NCI-H345 (cell line): ENCODE results near the gene S100A7.
"Not testable (repeated sequence)": the region's sequence is repeated elsewhere in the genome, so short reads cannot be mapped to it uniquely, and the experiment has no call there.

Experiments used
- DNase-seq: peaks from one replicate; lab custom pipeline; 2025; lab: John Stamatoyannopoulos, UW

The S100A7 gene

DNA sequence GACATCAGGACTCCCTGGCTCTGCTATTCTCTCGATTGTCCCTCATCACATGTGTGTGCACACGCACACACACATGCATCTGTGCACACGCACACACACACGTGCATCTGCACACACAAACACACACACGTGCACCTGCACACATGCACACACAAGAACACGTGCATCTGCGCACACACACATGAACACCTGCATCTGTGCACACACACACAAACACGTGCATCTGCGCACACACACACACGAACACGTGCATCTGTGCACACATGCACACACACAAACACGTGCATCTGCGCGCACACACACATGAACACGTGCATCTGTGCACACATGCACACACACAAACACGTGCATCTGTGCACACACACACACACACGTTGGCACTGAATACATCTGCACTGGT is 29.4 kb downstream of the S100A7 start:
- DNase-seq, result no peak

DNA sequence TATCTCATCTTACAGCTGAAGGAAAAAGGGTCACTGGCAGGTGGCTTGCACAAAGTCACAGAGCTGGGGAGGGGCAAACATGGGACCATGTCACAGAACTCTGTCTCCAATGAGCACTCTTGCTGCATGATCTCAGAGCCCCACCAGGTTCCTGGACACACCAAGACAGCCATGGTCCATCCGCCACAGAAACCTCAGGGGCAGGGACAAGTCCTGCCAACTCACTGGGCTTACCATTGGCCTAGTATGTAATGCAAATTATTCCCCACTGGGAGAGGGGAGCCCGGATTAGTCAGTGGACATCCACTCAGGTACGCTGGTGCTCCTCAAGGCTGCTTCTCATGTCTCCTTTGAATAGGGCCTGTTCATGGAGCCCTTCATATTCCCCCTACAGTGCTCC is 29.9 kb downstream of the S100A7 start:
- peak; percentile 22 for DNase-seq

DNA sequence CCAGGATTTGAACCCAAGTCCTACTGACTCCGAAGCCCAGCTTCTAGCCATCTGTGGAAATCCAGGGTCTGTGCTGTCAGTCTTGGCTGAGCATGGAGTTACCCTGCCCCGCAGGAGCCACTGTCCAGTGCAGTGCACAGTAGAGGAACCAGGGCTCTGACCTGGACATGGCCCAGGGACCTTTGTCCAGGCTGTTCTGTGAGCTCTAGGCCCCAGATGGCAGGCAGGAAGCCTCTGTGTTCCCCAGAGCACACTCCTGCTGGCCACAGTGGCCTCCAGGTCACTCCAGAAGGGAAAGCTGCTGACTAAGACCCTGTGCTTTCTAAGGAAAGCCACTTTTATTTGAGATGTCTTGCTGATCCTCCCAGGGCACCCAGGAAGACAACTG is 30.3 kb downstream of the S100A7 start:
- DNase-seq, result no peak

DNA sequence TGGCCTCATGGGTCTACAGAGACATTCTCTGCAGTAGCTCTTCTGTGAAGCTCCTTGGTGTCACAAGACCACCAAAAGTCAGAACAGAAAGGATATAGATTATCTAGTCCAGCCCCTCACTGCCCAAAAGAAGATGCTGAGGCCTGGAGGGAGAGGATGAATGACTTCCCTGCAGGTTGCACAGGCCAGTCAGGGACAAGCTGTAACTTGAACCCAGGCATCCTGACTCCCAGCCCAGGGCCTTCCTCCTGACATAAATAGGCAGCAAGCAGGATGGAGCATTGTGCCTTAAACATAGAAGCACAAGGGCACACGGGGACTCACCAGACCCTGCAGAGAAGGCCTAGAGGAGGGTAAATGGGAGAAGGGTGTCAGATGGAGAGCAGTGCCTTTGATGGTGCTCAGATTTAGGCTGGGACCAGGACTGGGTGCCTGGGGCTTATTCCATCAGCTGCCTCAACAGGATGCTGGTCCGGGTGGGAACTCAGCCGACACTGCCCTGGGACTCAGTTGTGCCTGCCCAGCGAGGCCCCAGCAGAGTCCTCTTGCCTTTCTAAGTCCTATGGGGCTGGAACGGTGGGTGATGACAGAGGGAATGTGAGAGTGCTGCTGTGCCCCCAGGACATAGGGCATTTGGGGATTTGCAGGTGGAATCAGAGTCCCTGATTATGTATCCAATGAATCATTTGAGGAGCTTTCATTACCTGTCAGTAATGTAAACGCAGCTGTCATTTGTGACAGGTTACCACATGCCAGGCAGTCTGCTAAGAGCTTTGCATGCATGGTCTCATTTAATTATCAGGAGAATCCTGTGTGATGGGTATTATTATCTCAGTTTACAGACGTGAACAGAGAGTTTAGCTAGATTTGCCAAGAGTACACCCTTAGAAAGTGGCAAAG is 30.9 kb downstream of the S100A7 start:
- DNase-seq, result peak; percentile 95

DNA sequence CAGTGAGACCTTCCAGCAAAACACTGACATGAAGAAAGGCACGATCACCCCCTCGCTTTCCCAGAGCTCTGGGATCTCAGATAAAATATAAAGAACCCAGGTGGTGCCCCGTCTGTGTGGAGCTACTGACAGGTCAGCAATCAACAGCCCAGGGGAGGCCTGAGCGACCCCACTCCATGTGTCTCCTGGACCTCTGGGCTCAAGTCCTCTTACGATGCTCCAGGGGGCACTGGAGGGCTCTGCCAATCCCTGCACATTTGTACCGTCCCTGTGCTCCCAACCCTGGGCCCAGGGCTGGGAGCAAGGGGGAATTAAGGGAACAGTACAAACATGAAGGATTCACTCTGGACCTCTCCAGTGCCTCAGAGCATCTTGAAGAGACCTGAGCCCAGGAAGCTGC is 31.7 kb downstream of the S100A7 start:
- DNase-seq, result peak; percentile 35

- DNase-seq, result no peak
Measured at GRCh38 chr1:153428073-153428638, 32.3 kb downstream of the S100A7 start.

GRCh38 chr1:153426809-153427208 is 33.6 kb downstream of the S100A7 start:
- DNase-seq, result no peak

DNA sequence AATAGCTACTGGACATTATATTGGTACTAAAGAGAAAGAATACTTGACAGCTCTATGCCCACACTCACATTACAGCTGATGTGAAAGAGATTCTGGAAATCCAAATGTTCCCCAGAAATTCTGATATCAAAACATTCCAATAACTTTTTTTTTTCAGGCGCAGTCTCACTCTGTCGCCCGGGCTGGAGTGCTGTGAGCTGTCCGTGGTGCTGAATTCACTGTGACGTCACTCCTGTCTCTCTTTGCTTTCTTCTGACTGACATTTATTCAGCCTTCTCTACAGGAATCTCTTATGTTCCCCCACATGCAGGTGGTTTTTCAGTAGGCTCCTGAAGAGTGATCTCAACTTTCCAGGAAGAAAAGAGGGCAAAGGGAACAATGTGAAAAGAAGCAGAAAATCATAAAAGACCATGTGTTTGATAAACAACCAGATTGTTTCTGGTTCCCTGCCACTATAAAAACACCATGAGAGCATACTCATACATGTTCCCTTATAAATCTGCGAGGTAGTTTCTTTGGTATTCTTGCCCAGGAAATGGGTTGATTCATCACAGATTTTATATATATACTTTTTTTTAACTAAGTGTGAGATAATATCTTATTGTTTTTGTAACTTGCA is 37.9 kb downstream of the S100A7 start:
- no peak for DNase-seq

DNA sequence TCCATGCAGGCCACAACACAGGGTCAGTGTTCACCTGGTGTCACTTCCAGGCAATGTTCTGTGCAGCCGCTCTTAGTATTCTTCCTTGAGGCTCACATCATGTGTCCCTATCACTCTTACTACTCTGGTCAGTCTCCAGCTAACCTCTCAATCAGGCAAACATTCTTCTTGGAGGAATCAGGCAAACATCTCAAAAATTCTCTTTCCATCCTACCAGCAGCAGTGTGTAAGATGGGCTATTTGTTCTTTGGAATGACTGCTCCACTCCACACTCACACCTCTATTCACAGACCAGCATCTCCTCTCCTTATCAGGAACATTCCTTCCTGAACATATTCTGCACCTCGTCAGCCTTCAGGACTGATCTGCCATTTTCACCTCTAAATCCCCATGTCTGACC is 40.1 kb downstream of the S100A7 start:
- DNase-seq, result no peak

DNA sequence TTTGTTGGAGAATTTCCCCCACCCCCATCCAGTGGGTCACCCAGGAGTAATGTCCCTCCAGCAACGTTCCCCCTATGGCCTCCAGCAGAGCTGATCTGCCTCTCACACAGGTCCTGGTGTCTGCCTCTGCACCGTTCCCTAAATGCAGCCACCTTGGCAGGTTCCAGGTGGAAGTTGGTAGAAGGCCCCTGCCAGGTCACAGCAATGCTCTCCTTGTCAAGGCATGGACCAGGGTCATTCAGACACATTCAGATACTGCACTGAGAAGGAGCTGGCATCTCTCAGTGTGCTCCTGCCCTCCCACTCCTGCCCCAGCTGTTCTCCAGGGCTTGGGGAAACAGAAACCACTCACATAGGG is 41.0 kb downstream of the S100A7 start:
- DNase-seq, result not testable (repeated sequence)

GRCh38 chr1:153418758-153419435 is 41.6 kb downstream of the S100A7 start:
- not testable (repeated sequence) for DNase-seq

DNA sequence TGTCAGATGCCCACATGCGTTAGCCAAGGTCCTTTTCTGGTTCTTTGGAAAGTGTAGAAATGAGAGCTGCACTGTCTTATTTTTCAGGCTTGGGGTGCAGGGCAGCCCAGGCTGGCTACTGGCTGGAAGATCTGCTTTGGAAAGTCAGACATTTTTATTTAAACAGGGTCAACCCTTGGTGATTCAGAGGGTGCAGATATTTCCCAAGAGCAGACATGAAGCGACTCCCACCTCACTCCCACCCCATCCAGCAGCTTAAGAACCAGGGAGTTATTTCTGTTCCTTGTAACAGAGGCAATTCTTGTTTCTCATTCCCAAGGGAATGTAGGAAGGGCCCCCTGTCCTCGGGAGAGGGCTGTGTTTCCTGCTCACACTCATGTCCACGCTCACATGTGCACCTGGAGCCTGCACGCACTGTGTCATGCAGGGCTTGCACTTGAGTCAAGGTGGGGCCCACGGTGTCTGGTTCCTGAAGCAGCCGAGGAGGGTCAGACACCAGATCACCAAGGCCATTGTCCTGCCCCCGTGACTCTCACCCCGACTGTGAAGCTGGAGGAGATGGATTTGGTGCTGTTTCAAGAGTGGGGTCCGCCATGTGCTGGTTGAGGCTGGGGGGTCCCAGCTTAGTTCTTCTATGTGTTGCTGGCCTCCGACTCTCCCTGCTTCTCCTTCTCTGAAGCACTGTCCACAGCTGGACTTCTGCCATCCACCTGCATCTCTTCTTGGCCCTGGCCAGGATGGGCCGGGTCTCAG is 43.1 kb downstream of the S100A7 start:
- no peak for DNase-seq

- no peak for DNase-seq
Measured at GRCh38 chr1:153415850-153416570, 44.4 kb downstream of the S100A7 start, which contains the start of gene S100A7A. Gene S100A7A, plus strand, starts transcription at chr1:153416520. Its CDS starts 1,563 bp downstream, at chr1:153418083.

- DNase-seq, result not testable (repeated sequence)
Measured at GRCh38 chr1:153413961-153414360, 46.5 kb downstream of the S100A7 start.
